ENCODE results near the gene BAHCC1. TPM values are rescaled to one million over a fixed set of nuclear protein-coding genes. Genes with fewer than 3 reads are reported as not detected.
A peak's percentile ranks its signal among the peaks of the same experiment; 100 is the strongest.

Gene BAHCC1
- total RNA-seq, 2 experiments from 2014 or later, result 0.20 to 0.41 TPM

- Histone ChIP-seq H3K4me1 (ENCODE audit: insufficient read depth, low read length) (peaks cover 14% of the 10 kb centered on the region), H3K27me3 (ENCODE audit: control insufficient read depth in 1 of 2, insufficient read depth in 2 of 2, low read length in 2 of 2) (peaks cover 8 to 15% of the 10 kb centered on the region in 2 experiments), H3K9me3 (ENCODE audit: control insufficient read depth in 1 of 2, insufficient read depth in 1 of 2, low read length in 2 of 2) (peaks cover 0 to 8% of the 10 kb centered on the region in 2 experiments), H3K27ac (ENCODE audit: low read depth in 1 of 2, low read length in 2 of 2) (no peak overlapping the region), H3K4me3 (ENCODE audit: low read length) (no peak overlapping the region), H3K36me3 (ENCODE audit: insufficient read depth, low read length) (no peaks in the 10 kb centered on the region)
- H3K4me3 Mint-ChIP-seq, result no peak overlapping the region
- POLR2A ChIA-PET, result no interaction called here
- CTCF ChIA-PET, result no interaction called here
- intact Hi-C loops (cut with DNase I, micrococcal nuclease), result no loop called here
- no peaks in the 10 kb centered on the region for H3K4me1 Mint-ChIP-seq (ENCODE audit: low read depth)
- no peak overlapping the region for H3K27ac Mint-ChIP-seq
- DNase-seq (no peak), ATAC-seq (ENCODE audit: poor library complexity) (no peak)
- no peaks in the 10 kb centered on the region for H3K9me3 Mint-ChIP-seq
- no peaks in the 10 kb centered on the region for H3K36me3 Mint-ChIP-seq (ENCODE audit: low read depth)
- no peak for TF ChIP-seq CTCF (IDR thresholded peaks at IDR 0.05)
- peaks cover 18% of the 10 kb centered on the region for H3K27me3 Mint-ChIP-seq
These were observed 81.9 kb downstream of the BAHCC1 start for GRCh38 chr17:81477173-81477572.

- Histone ChIP-seq H3K27ac (ENCODE audit: low read depth in 1 of 2, low read length in 2 of 2) (no peak overlapping the region), H3K9me3 (ENCODE audit: control insufficient read depth in 1 of 2, insufficient read depth in 1 of 2, low read length in 2 of 2) (peaks cover 0 to 7% of the 10 kb centered on the region in 2 experiments), H3K27me3 (ENCODE audit: control insufficient read depth in 1 of 2, insufficient read depth in 2 of 2, low read length in 2 of 2) (peaks cover 17 to 24% of the 10 kb centered on the region in 2 experiments), H3K4me1 (ENCODE audit: insufficient read depth, low read length) (peaks cover 19% of the 10 kb centered on the region), H3K4me3 (ENCODE audit: low read length) (no peak overlapping the region), H3K36me3 (ENCODE audit: insufficient read depth, low read length) (no peaks in the 10 kb centered on the region)
- no peak for TF ChIP-seq CTCF (IDR thresholded peaks at IDR 0.05)
- Mint-ChIP-seq H3K36me3 (ENCODE audit: low read depth) (no peaks in the 10 kb centered on the region), H3K4me3 (peak overlapping the region; percentile 27), H3K27me3 (peaks cover 24% of the 10 kb centered on the region), H3K9me3 (no peaks in the 10 kb centered on the region), H3K27ac (no peak overlapping the region), H3K4me1 (ENCODE audit: low read depth) (no peaks in the 10 kb centered on the region)
- DNase-seq (no peak), ATAC-seq (ENCODE audit: poor library complexity) (no peak)
- ChIA-PET POLR2A (no interaction called here), CTCF (no interaction called here)
- intact Hi-C loops (cut with DNase I, micrococcal nuclease), result no loop called here
These were observed 82.9 kb downstream of the BAHCC1 start for GRCh38 chr17:81478119-81478518.

GRCh38 chr17:81479175-81480071, 84.2 kb downstream of the BAHCC1 start:
- peaks cover 25 to 31% of the 10 kb centered on the region in 2 experiments for H3K27me3 ChIP-seq (ENCODE audit: control insufficient read depth in 1 of 2, insufficient read depth in 2 of 2, low read length in 2 of 2)
- H3K36me3 Mint-ChIP-seq (ENCODE audit: low read depth), result no peaks in the 10 kb centered on the region
- ATAC-seq (ENCODE audit: poor library complexity) (no peak), DNase-seq (no peak)
- H3K4me3 ChIP-seq (ENCODE audit: low read length), result no peak overlapping the region
- no peaks in the 10 kb centered on the region for H3K9me3 Mint-ChIP-seq
- H3K4me1 Mint-ChIP-seq (ENCODE audit: low read depth), result no peaks in the 10 kb centered on the region
- H3K36me3 ChIP-seq (ENCODE audit: insufficient read depth, low read length), result no peaks in the 10 kb centered on the region
- no peak overlapping the region for H3K4me3 Mint-ChIP-seq
- H3K27me3 Mint-ChIP-seq, result peaks cover 24% of the 10 kb centered on the region
- no peak overlapping the region for H3K27ac Mint-ChIP-seq
- ChIA-PET CTCF (no interaction called here), POLR2A (no interaction called here)
- H3K4me1 ChIP-seq (ENCODE audit: insufficient read depth, low read length), result peaks cover 32% of the 10 kb centered on the region
- H3K27ac ChIP-seq (ENCODE audit: low read depth in 1 of 2, low read length in 2 of 2), result no peak overlapping the region
- no peak for TF ChIP-seq CTCF (IDR thresholded peaks at IDR 0.05)
- H3K9me3 ChIP-seq (ENCODE audit: control insufficient read depth in 1 of 2, insufficient read depth in 1 of 2, low read length in 2 of 2), result peaks cover 0 to 7% of the 10 kb centered on the region in 2 experiments
- intact Hi-C loops (cut with DNase I, micrococcal nuclease), result loop anchor here (5.0 to 10.0 kb wide), 4 partner anchors 242 to 1335 kb away; partner anchors contain the start of genes CHMP6 (in 1 of the 2), EIF4A3 (in 1 of the 2), NDUFAF8 (in 1 of the 2) and TEPSIN (in 1 of the 2)

All from CD4-positive, alpha-beta T cell (primary cell).